ENCODE results near the gene PRXL2B.

Gene PRXL2B

DNA sequence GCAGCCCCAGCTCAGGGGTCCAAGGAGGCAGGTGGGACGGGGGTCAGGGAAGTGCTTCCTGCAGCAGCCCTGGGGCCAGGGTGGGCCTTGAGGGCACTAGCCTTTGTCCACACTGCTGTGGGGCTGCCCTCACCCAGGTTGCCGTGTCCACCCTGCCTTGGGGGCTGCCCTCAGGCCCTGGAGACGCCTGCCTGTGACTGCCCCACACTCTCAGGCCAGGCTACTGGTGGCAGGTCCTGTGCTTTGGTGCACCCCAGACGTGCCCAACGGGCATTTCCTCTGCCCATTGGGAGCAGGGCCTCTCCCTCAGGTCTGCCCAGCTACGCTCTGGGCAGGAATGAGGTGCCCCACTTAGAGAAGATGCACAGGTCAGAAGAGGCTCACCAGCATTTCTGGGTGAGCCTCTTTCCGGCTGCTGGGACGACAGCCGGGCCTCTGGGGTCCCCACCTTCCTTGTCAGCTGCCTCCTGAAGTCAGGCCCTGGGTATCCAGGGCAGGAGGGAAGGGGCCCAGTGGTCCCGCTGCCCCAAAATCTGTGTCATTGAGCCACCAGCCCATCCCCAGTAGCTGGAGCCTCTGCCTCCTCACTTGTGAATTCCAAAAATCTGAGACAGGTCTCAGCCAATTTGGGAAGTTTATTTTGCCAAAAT lies 48.9 kb downstream of the PRXL2B start:
- no peak for DNase-seq (ENCODE audit: low read depth, low spot score)

DNA sequence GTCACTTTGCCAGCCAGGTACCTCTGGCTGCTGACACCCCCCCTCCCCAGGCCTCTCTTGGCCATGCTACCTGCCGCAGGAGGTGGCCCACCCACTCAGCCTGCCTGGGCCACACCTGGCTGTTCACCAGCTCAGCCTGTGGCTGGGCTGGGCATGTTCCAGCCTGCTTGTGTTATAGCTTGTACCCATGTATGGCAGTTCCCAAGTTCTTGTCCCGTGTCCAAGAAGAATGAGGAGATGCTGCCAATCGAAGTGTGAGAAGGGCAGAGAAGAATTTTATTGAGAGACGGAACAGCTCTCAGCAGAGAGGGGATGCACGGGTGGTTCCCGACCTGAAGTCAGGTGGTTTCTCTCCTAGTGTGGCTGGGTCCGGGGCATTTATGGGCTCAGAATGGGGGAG lies 50.2 kb downstream of the PRXL2B start:
- DNase-seq (ENCODE audit: low read depth, low spot score) = no peak

DNA sequence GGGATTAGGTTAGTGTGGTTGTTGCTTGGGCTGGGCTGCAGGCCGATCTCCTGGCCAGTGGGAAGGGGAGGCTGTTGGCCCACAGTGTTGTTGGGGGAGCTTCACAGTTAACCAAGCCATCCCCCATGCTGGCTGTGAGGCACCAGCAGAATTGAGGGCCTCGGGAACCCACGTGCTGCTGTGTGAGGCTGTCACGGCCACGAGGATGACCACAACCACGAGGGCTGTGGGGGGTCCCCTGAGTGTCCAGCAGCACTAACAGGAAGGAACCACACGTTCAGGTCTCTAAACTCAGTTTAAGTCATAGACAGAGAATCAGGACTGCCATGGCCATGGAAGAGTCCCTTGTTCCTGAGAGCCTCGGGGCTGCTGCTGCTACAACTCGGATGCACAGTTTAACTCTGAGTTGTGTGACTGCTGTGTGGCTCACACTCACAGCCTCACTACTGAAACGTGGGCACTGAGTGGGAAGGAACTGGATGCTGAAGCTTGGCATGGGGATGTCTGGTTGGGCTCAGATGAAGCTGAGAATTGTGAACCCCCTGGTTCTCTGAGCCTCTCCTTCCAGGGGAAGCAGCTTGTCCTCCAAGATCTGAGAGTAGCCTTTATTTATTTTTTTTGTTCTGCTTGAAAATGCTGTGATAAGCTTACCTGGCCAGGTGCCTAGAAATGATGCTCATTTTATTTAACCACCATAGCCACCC lies 51.0 kb downstream of the PRXL2B start:
- DNase-seq (ENCODE audit: low read depth, low spot score) = no peak

DNA sequence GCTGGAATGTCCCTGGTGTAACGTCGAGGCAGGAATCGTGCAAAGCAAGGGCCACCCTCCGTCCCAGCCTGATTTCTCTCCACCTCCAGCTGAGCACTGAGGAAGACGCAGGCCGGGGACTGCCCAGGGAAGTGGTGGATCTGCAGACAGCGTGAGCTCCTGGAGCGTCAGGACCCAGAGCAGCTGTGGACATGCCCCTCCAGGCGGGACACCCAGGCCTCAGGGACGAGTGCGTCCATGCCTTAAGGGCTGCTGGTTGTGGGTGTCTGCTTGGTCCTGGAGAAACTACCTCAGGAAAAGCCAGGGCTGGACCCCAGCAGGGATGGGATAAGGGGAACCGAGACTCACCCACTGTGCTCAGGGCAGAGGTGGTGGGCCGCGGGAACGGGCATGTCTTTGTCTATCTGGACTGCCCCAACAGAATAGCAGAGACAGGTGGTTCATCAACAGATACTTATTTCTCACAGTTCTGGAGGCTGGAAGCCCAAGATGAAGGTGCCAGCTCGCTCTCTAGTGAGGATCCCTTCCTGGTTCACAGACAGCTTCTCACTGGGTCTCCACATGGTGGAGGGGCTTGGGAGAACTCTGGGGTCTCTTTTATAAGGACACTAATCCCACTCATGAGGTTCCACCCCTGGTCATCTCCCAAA lies 52.0 kb downstream of the PRXL2B start:
- DNase-seq (ENCODE audit: low read depth, low spot score) = no peak

DNA sequence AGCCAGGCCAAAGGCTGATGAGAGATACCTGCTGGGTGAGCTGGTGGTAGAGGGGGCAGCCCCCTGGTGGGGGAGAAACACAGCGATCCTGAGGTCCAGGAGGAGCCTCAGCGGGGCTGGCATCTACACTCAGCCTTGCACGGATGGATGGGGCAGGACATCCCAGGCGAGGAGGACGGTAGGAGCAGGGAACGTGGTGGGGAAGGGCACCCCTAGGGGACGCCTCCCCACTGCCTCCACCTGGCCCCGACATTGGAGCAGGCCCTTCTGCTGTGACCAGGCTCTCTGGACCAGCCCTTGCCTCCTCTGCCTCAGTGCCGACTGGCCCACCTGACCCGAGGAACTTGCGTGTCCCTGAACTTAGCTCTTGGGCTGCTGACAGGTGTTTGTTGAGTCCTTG lies 52.6 kb downstream of the PRXL2B start:
- no peak for DNase-seq (ENCODE audit: low read depth, low spot score)

DNA sequence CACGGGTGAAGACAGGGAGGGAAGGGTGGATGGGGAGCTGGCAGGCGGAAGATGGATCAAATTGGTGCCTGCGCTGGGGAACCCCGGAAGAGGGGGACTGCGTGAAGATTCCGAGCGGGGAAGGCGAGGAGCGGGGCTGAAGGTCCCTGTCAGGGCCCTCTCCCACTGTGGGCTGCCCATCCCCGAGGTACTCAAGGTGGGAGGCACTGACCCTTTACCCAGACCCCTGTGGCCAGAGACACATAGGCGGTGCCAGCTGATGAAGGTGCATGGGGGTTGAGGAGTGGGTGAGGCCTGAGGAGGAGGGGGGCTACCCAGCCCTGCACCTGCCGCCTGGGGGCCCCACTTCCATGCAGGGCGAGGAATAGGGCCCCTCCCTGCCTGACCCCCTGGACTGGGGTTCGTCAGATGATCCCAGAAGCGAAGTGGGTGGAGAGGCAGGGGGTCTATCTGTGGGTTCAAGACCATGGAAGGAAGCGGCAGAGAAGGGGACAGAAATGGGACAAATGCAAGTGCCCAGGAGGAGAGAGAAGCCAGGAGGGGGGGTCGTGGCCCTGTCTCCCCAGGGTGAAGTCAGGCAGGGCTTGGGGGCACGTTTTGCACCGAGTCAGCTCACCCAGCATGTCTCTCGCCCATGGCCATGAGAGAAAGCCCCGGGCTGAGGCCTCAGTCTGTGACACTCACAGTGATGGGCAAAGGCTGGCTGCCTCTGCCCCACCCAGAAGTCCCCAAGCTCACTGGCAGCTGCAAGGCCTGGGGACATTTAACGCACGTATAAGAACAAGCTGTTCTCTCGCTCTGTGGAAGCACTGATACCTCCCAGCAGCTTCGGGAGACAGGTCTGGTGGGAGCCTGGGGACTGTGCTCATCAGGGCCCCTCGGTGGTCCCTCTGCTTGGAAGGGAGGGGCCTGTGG lies 53.3 kb downstream of the PRXL2B start:
- no peak for DNase-seq (ENCODE audit: low read depth, low spot score)

DNA sequence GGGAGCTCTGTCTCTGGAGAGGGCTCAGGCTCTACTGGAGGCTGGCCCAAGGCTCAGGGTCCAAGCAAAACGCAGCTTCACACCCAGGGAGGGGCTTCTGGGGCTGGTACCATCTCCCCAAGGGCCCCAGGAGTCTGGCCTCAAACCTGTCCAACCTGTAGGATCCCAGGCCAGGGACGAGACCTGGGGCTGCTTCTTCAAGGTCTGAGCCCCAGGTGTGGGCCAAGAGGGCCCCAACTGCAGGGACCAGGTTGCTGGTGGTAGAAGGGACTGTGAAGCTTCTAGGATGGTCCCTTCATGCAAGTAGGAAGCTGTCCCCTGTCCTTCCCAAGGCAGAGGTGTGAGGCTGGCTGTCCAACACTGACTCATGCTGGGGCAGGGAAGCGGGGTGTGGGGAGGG lies 54.0 kb downstream of the PRXL2B start:
- DNase-seq (ENCODE audit: low read depth, low spot score) = no peak
